SKM-1 treated with dmso at 0.1 percent for 144 hours (cell line): ENCODE results near the gene CDH5.
A peak's percentile ranks its signal among the peaks of the same experiment; 100 is the strongest.
"Not testable (repeated sequence)": the region's sequence is repeated elsewhere in the genome, so short reads cannot be mapped to it uniquely, and the experiment has no call there.

Source experiments
- DNase-seq: peaks from one replicate; lab custom pipeline; 2025; ENCODE audit not compliant: unreplicated experiment; lab: John Stamatoyannopoulos, UW

The CDH5 gene, protein sequence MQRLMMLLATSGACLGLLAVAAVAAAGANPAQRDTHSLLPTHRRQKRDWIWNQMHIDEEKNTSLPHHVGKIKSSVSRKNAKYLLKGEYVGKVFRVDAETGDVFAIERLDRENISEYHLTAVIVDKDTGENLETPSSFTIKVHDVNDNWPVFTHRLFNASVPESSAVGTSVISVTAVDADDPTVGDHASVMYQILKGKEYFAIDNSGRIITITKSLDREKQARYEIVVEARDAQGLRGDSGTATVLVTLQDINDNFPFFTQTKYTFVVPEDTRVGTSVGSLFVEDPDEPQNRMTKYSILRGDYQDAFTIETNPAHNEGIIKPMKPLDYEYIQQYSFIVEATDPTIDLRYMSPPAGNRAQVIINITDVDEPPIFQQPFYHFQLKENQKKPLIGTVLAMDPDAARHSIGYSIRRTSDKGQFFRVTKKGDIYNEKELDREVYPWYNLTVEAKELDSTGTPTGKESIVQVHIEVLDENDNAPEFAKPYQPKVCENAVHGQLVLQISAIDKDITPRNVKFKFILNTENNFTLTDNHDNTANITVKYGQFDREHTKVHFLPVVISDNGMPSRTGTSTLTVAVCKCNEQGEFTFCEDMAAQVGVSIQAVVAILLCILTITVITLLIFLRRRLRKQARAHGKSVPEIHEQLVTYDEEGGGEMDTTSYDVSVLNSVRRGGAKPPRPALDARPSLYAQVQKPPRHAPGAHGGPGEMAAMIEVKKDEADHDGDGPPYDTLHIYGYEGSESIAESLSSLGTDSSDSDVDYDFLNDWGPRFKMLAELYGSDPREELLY

DNA sequence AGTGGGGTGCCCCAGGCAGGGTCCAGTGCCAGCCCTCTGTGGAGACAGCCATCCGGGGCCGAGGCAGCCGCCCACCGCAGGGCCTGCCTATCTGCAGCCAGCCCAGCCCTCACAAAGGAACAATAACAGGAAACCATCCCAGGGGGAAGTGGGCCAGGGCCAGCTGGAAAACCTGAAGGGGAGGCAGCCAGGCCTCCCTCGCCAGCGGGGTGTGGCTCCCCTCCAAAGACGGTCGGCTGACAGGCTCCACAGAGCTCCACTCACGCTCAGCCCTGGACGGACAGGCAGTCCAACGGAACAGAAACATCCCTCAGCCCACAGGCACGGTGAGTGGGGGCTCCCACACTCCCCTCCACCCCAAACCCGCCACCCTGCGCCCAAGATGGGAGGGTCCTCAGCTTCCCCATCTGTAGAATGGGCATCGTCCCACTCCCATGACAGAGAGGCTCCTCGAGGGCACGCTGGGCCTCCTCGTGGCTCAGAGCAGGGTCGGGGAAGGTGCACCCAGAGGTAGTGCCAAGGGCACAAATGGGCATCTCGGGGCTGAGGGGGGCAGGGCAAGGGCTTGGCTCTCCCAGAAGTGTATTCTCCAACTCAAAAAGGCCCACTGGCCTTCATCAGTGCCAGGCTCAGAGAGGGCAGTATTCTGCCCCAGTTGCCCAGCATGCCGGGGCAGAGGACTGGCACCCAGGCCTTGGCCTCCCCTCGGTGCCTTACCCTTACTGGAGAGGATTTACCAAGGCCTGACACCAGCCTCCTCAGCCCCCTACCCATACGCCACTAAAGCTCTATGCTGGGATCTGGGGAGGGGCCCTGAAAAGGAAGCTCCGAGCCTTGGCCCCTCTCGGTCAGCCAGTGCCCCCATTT, at the start of gene CDH5:
Gene CDH5 (plus strand): TSS at position 259 of the 867 bp plus-strand sequence. CDS start 12,647 bp downstream, outside the sequence.
- DNase-seq: no peak

DNA sequence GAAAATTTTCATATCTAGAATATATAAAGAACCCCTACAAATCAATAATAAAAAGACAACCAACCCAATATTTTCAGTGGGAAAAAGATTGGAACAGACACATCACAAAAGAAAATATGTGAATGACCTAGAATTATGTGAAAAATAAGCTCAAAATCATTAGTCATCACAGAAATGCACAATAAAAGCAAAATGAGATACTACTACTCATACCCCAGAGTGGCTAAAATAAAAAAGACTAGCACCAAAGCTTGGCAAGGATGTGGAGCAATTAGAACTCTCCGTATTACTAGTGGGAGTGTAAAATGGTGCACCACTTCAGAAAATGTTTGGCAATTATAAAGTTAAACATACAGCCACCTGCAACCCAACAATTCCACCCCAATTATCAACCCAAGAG, 48.0 kb upstream of the CDH5 start:
- no peak for DNase-seq

DNA sequence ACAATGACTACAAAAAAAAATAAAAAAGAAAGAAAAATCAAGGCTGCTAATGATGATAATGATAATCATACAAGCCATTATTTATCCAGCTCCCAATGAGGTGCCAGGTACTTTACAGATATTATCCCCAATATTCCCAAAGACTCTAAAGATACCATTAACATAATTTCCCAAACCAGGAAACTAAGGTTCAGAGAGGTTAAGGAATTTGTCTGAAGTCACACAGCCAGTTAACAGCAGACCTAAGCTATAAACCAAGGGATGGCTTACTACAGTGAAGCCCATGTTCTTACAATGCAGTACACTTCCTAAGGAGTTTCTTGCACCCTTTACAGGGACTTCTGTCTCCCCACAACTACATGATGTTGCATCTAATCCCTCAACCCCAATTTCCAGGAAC, 45.7 kb upstream of the CDH5 start:
- DNase-seq: no peak

DNA sequence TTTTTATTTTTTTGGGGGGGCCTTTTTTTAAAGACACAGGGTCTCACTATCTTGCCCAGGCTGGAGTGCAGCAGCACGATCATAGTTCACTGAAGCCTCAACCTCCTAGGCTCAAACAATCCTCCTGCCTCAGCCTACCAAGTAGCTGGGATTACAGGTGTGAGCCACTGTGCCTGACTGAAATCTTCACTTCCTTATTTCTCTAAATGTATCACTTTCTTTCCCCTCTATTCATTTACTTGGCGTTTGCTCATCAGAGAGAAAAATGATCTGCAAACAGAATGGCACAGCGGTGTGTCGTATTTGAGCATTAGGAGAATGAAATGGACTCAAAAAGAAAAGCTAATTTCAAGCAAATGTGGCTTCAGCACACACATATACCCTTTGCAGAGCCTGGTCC, 44.3 kb upstream of the CDH5 start:
- DNase-seq: peak; percentile 9

DNA sequence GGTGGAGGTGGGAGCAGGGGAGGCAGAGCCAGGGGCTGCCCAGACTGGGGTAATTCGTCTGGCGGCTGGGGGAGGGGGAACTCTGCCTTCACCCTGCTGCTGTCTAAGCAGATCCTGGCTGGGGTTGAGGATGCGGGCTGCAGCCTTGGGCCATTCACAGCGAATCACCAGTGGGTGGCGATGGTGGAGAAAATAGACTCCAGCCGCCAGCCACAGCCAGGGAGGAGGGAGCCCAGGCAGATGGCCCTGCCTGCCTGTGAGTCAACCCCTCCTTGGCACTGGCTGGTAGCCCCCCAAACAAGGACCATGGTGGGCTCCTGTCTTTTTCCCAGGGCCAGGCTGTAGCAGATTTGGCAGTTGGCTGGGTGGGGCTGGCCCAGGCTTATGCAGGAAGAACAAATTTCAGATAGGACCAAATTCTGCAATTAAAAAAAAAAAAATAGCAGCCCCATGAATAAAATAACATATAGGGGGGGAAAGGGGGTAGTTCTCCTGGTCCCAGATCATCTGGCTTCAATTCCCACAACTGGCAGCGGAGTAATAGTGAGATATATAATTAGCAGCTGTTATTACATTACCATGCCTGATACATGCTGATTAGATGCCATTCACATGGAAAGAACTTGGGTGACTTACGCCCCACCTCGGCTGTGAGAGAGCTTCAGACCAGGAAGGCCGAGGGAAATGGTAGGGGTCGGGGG, 41.5 kb upstream of the CDH5 start:
- DNase-seq: peak; percentile 31

DNA sequence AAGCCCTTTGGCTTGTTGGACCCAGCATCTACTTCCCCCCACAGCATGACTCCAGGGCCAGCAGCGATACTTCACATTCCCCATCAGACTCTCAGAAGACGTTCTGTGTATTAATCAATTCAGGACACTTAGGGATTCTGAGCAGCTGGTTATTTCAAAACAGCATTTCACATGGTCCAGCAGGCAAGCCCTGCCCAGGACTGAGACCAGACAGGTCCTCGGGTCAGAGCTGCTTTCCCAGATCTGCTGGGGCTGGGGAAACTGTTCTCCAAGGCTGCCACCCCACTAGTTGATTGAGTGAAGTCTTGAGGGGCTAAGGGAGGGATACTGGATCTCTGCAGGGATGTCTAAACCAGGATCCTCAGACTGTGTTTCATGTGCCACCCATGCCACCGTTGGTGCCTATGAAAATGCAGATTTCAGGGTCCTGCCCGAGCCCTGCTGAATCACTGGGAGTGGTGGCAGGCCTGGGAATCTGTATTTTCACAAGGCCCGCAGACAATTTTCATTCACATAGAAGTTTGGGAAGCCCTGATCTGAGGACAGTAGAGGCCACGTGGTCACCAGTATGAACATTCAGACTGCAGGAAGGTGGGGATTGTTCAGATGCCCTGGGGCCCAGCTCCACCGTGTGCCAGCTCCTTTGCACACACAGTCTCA, 40.6 kb upstream of the CDH5 start:
- DNase-seq: no peak

DNA sequence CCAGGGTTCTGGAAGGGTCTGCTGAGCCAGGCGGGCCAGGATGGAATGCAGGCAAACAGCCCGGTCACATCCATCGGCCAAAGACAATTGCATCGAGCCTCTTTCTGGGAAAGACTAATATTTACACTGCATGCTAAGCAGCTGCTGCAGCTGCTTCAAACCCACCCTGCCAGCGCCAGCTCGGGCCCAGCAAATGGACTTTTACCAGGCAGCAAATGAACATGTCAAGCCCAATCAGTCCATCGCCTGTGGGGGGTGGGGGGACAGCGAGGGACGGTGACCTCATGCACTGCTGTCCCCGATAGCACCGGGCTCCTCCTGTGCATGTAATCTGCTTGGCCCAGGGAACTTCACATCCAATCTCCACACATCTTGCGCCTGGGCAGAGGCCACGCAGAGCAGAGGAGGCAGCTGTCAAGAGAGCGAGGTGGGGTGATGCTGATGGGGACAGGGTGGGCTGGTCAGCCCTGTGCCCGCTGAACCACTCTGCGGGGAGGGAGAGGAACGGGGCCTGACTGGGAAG, 39.4 kb upstream of the CDH5 start:
- DNase-seq: no peak

DNA sequence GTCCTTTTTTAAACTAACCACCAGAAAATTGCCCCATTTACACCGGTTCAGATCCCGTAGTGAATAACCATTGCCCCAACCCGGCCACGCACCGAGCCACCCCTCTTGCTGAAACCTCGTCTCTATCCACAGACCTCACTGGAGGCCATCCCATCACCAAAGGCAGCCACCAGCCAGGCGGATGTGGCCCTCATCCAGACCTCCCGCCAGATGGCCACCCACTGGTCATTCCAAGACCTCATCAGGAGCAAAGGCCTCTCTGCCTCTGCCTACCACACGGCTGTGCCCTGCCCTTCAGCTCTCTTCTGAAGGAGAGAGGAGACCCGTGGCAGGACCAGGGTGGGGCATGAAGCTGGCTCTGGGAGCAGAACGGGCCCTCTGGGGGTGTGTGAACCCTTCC, 38.2 kb upstream of the CDH5 start:
- DNase-seq: no peak

DNA sequence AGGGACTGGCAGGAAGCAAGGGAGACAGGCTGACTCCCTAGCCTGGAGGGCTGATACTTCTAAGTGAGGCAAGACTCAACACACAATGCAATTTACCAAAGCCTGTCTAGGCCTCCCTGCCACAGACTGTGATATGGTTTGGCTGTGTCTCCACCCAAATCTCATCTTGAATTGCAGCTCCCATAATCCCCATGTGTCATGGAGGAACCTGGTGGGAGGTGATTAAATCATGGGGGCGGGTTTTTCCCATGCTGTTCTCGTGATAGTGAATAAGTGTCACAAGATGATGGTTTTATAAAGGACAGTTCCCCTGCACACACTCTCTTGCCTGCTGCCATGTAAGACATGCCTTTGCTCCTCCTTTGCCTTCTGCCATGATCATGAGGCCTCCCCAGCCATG, 35.0 kb upstream of the CDH5 start:
- DNase-seq: not testable (repeated sequence)

DNA sequence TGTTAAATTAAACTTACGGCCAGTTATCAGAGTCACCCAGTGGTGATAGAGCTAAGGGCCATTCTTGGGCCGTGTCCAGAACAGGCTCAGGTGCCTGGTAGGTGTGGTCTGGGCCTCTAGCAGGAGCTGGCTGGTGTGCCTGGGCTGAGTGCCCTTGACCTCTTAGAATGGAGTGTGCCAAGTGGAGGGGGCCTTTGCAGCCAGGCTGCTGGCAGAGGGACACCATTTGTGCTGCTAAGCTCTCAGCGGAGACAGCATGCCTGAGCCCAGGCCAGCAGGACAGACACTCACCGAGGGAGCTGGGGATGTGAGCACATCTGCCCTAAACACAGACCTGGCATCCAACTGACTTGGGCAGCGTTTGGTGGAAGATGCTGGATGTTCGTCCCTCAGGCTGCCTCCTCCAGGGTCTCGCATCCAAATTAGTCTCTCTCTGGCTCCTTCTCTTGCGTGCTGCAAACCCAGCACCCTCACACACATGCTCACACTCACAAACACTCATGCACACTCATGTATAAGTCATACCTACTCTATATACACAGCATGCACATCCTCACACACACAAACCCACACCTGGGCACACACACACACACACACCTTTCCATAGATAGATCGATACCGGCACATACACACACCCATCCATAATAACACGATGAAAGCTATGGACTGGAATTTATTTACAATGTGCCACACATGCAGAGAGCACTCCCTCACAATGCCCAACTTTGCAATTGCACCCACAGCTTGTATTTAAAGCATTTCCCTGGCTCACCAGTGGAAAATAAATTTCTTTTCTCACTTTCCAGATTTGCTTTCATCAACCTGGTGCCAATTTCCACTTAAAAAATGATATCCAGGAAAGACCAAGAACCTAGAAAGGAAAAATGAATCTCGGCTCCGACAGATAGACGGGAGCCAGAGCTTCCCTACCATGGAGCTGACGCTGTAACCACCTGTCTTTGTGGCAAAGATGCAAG, 33.6 kb upstream of the CDH5 start:
- no peak for DNase-seq

DNA sequence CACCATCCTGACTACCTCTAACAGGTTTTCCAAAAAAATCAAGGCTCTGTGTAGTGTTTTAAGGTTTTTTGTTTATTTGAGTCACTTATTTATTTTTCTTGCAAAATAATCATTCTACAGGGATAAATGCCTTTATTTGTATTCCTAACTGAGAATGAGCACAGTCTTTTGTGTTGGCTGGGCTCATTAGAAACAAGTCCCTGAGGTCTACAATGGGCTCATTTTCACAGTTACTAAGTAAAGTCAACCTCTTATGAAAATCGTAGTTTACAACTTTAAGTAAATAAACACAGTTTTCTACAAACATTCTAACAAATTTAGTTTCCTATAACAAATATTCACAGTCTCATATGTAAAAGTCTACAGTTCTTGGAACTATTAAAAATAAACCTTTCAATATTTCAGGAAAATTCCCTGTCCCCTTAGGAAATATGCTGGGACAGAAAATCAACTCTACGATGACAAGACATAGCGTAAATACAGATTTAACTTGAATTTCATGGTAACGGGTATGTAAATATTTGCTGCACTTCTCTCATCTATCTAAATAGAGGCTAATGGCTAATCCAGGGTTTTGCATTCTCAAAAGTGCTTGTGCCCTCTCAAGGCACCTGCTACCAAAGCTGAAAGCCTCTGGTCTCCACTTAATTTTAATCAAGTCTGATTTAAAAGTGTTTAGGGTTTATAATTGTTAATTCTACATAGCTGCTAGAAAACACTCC, 31.5 kb upstream of the CDH5 start:
- no peak for DNase-seq

DNA sequence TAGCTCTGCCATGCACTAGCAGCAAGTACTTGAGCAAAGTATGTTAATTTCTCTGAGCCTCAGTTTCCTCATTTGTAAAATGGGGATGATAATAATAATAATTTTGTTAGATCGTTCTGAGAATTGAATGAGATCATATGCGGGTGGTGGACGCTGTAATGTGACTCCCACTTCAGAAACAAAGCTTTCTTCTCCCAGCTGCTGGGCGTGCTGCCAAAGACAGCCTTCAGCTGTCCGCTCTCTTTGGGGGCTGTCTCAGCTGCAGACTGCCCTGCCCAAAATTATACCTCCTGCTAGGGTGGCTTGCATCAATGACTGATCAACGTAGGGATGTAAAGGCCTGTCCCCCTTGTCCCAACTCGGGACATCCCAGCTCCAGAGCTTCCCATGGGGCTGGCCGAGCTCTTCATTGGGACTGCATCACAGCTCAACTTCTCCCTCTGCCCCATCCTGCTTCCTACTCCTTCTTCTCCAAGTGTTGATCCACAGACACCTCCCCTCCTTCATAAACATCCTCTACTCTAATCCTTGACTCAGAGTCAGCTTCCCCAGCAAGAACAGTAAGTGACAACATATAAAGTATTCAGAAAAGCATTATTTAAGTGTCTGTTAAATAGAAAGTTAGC, 30.7 kb upstream of the CDH5 start:
- DNase-seq: no peak

DNA sequence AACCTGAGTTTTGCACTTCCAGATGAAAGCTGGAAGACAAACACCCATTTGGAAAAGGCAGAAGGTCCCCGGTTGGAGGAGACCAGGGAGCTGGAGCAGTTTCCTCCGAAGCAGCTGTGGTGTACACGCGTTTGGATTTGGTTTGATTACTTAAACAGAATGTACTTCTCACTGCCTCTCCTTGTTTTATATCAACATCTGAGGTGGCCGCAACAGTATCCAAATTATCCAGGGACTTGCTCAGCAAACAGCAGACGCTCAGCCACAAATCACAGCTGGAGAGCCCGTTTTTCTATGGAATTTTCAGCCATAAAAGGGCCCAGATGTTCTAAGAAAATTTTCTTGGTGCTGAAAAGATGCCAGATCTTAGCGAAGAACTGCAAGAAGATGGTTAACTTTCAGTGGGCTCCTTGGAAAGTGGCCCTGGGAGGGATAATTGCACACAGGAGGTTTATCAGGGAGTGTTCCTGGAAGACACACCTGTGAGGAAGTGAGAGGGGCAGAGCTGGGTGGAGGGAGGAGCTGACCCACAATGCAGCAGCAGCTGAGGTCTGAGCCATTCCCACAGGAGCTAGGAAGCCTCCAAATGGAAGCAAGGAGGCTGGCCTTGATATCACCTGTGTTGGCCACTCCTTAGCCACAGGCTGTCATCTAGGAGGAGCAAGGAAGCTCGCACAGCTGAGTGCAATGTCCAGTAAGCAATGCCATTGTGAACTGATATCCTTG, 28.9 kb upstream of the CDH5 start:
- no peak for DNase-seq

DNA sequence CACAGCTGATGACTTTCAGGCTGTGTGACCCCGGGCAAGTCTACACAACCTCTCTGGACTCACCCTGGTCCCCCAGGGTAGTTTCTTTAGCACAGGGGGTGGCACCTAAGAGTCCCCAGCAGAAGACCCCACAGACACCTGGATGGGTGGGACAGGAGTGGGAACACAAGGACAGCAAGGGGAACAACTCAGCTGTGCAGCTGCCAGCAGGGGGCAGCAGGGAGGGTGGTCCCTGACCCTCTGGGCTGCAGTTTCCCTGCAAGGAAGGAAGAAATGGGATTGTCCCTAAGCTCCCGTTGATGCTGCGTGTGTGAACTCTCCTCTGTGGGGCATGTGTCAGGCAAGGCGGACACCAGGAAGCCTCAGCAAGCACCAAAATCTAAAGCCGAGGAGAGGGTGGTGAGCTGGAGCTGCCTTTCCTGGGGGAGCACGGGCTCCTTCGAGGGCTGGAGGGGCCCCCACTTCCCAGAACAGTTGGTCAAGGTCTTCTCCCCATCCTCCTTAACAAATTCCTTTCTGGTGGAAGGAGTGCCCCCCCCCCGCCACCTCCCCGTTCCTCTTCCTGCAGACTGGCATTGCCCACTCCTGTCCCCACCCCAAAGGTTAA, 24.1 kb upstream of the CDH5 start:
- DNase-seq: no peak

DNA sequence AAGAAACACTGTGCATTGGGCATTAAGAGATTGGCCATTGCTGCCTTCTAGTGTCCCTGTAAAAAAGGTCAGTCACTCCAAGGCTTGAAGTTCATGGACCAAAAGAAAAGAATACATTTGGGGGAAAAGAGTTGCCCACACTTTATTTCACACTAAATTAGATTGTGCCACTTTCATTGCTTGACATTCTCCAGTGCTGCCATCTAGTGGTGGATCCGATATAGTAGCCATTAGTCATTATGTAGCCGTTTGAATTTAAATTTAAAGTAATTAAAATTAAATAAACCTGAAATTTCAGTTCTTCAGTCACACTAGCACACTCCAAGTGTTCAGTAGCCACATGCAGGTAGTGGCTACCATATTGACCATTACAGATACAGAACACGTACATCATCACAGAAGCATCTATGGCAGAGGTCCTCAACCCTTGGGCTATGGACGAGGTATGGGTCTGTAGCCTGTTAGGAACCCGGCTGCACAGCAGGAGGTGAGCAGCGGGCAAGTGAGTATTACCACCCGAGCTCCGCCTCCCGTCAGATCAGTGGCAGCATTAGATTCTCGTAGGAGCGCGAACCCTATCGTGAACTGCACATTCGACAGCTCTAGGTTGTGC, 21.9 kb upstream of the CDH5 start:
- no peak for DNase-seq

DNA sequence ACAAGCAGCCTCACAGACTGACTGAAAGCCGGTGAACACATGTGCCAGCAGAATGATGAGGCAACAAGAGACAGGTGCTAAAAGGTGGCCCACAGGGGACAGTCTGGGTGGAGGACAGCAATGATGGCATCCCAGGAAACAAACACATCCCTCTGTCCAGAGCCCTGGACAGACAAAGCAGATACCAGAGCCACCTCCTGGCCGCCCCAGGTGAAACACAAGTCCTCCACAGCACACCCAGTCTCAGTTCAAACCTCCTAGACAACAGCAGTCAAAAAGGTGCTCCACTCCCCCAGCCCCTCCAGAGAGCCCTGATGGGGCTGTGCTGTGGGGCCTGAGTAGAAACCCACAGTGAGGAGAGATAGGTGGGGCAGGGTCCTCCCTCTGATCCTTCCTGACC, 20.3 kb upstream of the CDH5 start:
- no peak for DNase-seq
